Measurements from ENCODE around the gene LY6G5B. TPM values are rescaled to one million over a fixed set of nuclear protein-coding genes. Genes with fewer than 3 reads are reported as not detected.

LY6G5B gene
- total and polyA plus RNA-seq, 2 of the 4 experiments (the other 2 are of a cell fraction), result 2.2 to 13.6 TPM

GRCh38 chr6:31629014-31629413, 40.8 kb upstream of the LY6G5B start:
- Histone ChIP-seq H4K91ac (ENCODE audit: insufficient read depth, low read depth, low read length) (no peak overlapping the region), H3K36me3 (ENCODE audit: control insufficient read depth, insufficient read depth, low read length) (peaks cover 94% of the 10 kb centered on the region), H3K27ac (ENCODE audit: insufficient read depth, low read length) (no peak overlapping the region), H2AK5ac (ENCODE audit: low read depth, low read length) (no peak overlapping the region), H2BK5ac (ENCODE audit: low read depth, low read length, poor library complexity, severe bottlenecking) (no peak overlapping the region), H4K5ac (ENCODE audit: low read depth, low read length) (no peak overlapping the region), H3K4me3 (ENCODE audit: insufficient read depth, low read depth, low read length) (no peak overlapping the region), H3K79me1 (ENCODE audit: low read depth in 1 of 2, low read length in 2 of 2) (peaks cover 38 to 69% of the 10 kb centered on the region in 2 experiments), H3K4ac (ENCODE audit: low read depth, low read length) (no peak overlapping the region), H3K23ac (ENCODE audit: low read depth, low read length) (no peak overlapping the region), H4K8ac (ENCODE audit: low read depth in 2 of 2, low read length in 2 of 2) (no peak overlapping the region), H3K56ac (ENCODE audit: extremely low read depth, insufficient read depth, low read length) (no peak overlapping the region), H3K27me3 (ENCODE audit: control insufficient read depth, insufficient read depth, low read length) (no peaks in the 10 kb centered on the region), H3K9me3 (ENCODE audit: control insufficient read depth, insufficient read depth, low read length) (no peaks in the 10 kb centered on the region), H2BK120ac (ENCODE audit: low read depth, low read length) (no peak overlapping the region), H2AFZ (replicated peaks; ENCODE audit: low read length, poor library complexity) (no peak overlapping the region), H3K9ac (ENCODE audit: low read depth, low read length) (no peak overlapping the region), H3K4me2 (ENCODE audit: low read depth, low read length) (no peak overlapping the region), H3K9me1 (ENCODE audit: insufficient read depth, low read length) (no peaks in the 10 kb centered on the region; the same call in 1 of the 2 replicates), H3K18ac (ENCODE audit: low read depth, low read length) (no peak overlapping the region), H2BK20ac (ENCODE audit: low read depth, low read length) (no peak overlapping the region), H4K20me1 (ENCODE audit: insufficient read depth, low read length) (peaks cover 36% of the 10 kb centered on the region), H3K14ac (replicated peaks; ENCODE audit: low read depth, low read length) (no peak overlapping the region), H3K4me1 (ENCODE audit: control insufficient read depth, insufficient read depth, low read length) (no peaks in the 10 kb centered on the region), H2AK9ac (replicated peaks; ENCODE audit: low read depth, low read length, poor library complexity) (no peak overlapping the region), H2BK15ac (ENCODE audit: low read depth, low read length) (no peak overlapping the region)
- in situ Hi-C loops (cut with MboI; ENCODE audit: low sequenced_read_pairs) (no loop called here), intact Hi-C loops (cut with micrococcal nuclease) (no loop called here), dilution Hi-C loops (cut with HindIII; ENCODE audit: low sequenced_read_pairs, unreplicated experiment) (no loop called here)
- TF ChIP-seq CHD1 (IDR thresholded peaks at IDR 0.05; ENCODE audit: low read depth, low read length), result no peak
- TF ChIP-seq RFX5 (IDR thresholded peaks at IDR 0.05; ENCODE audit: low read depth, low read length), result no peak
- TF ChIP-seq USF2 (IDR thresholded peaks at IDR 0.05; ENCODE audit: low read depth, low read length), result no peak
- TF ChIP-seq BHLHE40 (IDR thresholded peaks at IDR 0.05; ENCODE audit: low read depth, low read length), result no peak
- DNase-seq, result no peak
- ATAC-seq (ENCODE audit: low read depth), result no peak
- POLR2A ChIA-PET (ENCODE audit: unreplicated experiment), result no interaction called here
- 91% methylated on average over 5 of the region's 7 CpGs; no CpG with 5 or more reads in 1 of the 2 experiments for WGBS, 2 experiments (ENCODE audit: extremely low coverage in 2 of 2, insufficient read length in 1 of 2)
- no TSS peak for BruUV-seq (replicated peaks)
- CTCF ChIA-PET, result no interaction called here

Data from IMR-90 (cell line).